OCI-LY7 (cell line): Measurements from ENCODE around the gene CLCN2. TPM values are rescaled to one million over a fixed set of nuclear protein-coding genes. Genes with fewer than 3 reads are reported as not detected.

ENCODE experiments used
- BruUV-seq: library from RNA; stranded (reverse); fragments of 400-500 nt; replicated peaks from 2 replicates; lab custom pipeline; 2021; lab: Mats Ljungman, UMichigan
- CTCF ChIA-PET: fragments of 300-600 bp; sonication (Branson Sonifier 250); formaldehyde crosslinking; loops from one replicate; lab custom pipeline; 2022; ENCODE audit warnings: antibody characterized with exemption; ENCODE audit not compliant: unreplicated experiment; lab: Charles Lee
- POLR2A ChIA-PET: fragments of 300-600 bp; sonication (Branson Sonifier 250); formaldehyde crosslinking; loops from one replicate; lab custom pipeline; 2022; ENCODE audit warnings: antibody characterized with exemption; lab: Charles Lee
- DNase-seq: peaks from one replicate; pipeline ENCODE4 v3.0.0-alpha.2; 2015; ENCODE audit warnings: low spot score
- H2AFZ ChIP-seq: fragments of 200-600 bp; sonication (generic), shearing (Covaris generic); 2 replicates; pipeline ENCODE4 v1.6.1; 2014; ENCODE audit warnings: mild to moderate bottlenecking, antibody characterized with exemption, low read length, moderate library complexity
- H3K27ac ChIP-seq: fragments of 200-600 bp; sonication (generic); 2 replicates; pipeline ENCODE4 v1.5.1; 2014; ENCODE audit warnings: mixed run types, low read depth, mild to moderate bottlenecking, moderate library complexity, low read length, inconsistent platforms; ENCODE audit not compliant: poor library complexity, severe bottlenecking
- H3K36me3 ChIP-seq: fragments of 200-600 bp; sonication (generic); 2 replicates; pipeline ENCODE4 v1.6.1; 2014; ENCODE audit warnings: mild to moderate bottlenecking, antibody characterized with exemption, low read length, moderate library complexity, mixed read lengths; ENCODE audit not compliant: insufficient read depth
- H3K4me1 ChIP-seq: fragments of 200-600 bp; sonication (generic); 2 replicates; pipeline ENCODE4 v1.5.1; 2014; ENCODE audit warnings: mild to moderate bottlenecking, low read length; ENCODE audit not compliant: insufficient read depth, poor library complexity, severe bottlenecking
- H3K4me2 ChIP-seq: fragments of 200-600 bp; sonication (generic); 2 replicates; pipeline ENCODE4 v1.6.1; 2014; ENCODE audit warnings: mild to moderate bottlenecking, low read length
- H3K4me3 ChIP-seq: fragments of 200-600 bp; sonication (generic); 2 replicates; pipeline ENCODE4 v1.5.1; 2014; ENCODE audit warnings: mild to moderate bottlenecking, low read depth, low read length; ENCODE audit not compliant: poor library complexity, severe bottlenecking
- H3K79me2 ChIP-seq: fragments of 200-600 bp; sonication (generic); 2 replicates; pipeline ENCODE4 v1.6.1; 2016; ENCODE audit warnings: low read depth, mild to moderate bottlenecking, low read length, moderate library complexity, mixed read lengths; ENCODE audit not compliant: insufficient read depth
- H3K9me2 ChIP-seq: fragments of 200-600 bp; sonication (generic); 2 replicates; pipeline ENCODE4 v1.6.1; 2016; ENCODE audit warnings: mild to moderate bottlenecking, low read length, mixed read lengths; ENCODE audit not compliant: insufficient read depth
- H3K9me3 ChIP-seq: fragments of 200-600 bp; sonication (generic); 2 replicates; pipeline ENCODE4 v1.6.1; 2014; ENCODE audit warnings: mild to moderate bottlenecking, mixed run types, low read length, mixed read lengths
- H4K20me1 ChIP-seq: fragments of 200-600 bp; sonication (generic); 2 replicates; pipeline ENCODE4 v1.6.1; 2014; ENCODE audit warnings: mild to moderate bottlenecking, antibody characterized with exemption, low read length, moderate library complexity, mixed read lengths; ENCODE audit not compliant: insufficient read depth
- EZH2phosphoT487 ChIP-seq: fragments of 200-600 bp; sonication (generic); IDR thresholded peaks from 2 replicates; pipeline ENCODE4 v1.6.1; 2018; ENCODE audit warnings: low read depth, borderline replicate concordance, mild to moderate bottlenecking, mixed run types, antibody characterized with exemption, low read length, moderate library complexity, mixed read lengths
- intact Hi-C: fragments of 100-400 bp; cut with micrococcal nuclease; formaldehyde crosslinking; loops from one replicate; pipeline ENCODE4 v1.10.0; 2022; ENCODE audit not compliant: unreplicated experiment
- total RNA-seq, 2 experiments: library from RNA; depleted of rRNA in 1 of 2; stranded (reverse); fragments of >200 nt in 1 of 2; shearing (Covaris generic) in 1 of 2; gene quantifications; 2 replicates each; pipeline ENCODE4 v1.2.3, GENCODE V29; 2014 to 2022
- TF ChIP-seq, protein P1 (sequence below): fragments of 200-600 bp; sonication (generic); conservative IDR thresholded peaks from 2 replicates; pipeline ENCODE4 v1.5.1; 2014; ENCODE audit warnings: mild to moderate bottlenecking, antibody characterized with exemption, low read length, moderate library complexity, mixed read lengths

CLCN2 gene
- total RNA-seq, 2 experiments from 2014 or later = 4.2 to 15.0 TPM

DNA sequence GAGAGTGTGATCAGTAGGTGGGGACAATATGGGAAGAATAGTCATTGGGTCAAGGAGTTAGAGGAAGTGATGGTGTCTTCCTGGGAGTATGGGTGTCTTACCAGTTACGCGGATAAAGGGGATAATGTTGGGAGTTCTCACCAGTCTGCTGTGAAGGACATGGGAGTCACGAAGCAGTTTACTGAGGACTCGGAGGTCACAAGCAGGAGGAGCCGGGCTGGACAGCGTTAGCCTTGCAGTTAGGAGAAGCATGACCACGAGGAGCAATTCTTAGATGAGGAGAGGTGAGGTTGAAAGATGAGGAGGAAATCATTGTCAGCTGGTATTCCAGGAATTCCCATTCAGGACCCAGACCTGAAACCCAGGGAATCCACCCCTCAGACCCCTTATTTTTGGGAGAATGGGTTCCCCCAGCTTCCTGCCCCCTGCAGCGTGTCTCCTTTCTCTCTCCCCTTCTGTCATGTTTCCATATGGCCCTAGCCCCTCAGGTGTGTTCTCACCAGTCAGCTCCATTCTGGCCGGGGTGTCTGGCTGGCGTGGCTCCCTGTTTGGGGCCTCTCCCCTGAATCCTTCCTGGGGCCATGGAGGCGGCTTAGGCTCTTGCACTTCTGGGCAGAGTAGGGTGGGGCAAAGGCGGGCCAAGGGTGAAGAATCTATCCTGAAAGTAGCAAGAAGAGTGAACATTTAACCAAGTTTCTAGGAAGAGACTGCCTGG is 14.5 kb upstream of the CLCN2 start:
- Histone ChIP-seq H4K20me1 (no peaks in the 10 kb centered on the region), H3K4me1 (peaks cover 15% of the 10 kb centered on the region), H3K9me2 (no peaks in the 10 kb centered on the region), H3K36me3 (no peaks in the 10 kb centered on the region), H3K9me3 (no peaks in the 10 kb centered on the region), H3K4me3 (no peak overlapping the region), H3K4me2 (no peak overlapping the region), H3K79me2 (no peaks in the 10 kb centered on the region), H2AFZ (no peak overlapping the region), H3K27ac (no peak overlapping the region)
- ChIA-PET POLR2A (interaction anchor here (0.6 kb wide), 1 partner anchor 792 kb away, joined by 3 read pairs; no protein-coding TSS in a partner anchor), CTCF (no interaction called here)
- no peak for DNase-seq
- intact Hi-C loops = no loop called here
- no peak for TF ChIP-seq EZH2phosphoT487
- TF ChIP-seq, protein P1, sequence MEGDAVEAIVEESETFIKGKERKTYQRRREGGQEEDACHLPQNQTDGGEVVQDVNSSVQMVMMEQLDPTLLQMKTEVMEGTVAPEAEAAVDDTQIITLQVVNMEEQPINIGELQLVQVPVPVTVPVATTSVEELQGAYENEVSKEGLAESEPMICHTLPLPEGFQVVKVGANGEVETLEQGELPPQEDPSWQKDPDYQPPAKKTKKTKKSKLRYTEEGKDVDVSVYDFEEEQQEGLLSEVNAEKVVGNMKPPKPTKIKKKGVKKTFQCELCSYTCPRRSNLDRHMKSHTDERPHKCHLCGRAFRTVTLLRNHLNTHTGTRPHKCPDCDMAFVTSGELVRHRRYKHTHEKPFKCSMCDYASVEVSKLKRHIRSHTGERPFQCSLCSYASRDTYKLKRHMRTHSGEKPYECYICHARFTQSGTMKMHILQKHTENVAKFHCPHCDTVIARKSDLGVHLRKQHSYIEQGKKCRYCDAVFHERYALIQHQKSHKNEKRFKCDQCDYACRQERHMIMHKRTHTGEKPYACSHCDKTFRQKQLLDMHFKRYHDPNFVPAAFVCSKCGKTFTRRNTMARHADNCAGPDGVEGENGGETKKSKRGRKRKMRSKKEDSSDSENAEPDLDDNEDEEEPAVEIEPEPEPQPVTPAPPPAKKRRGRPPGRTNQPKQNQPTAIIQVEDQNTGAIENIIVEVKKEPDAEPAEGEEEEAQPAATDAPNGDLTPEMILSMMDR = no peak
- BruUV-seq = no TSS peak

DNA sequence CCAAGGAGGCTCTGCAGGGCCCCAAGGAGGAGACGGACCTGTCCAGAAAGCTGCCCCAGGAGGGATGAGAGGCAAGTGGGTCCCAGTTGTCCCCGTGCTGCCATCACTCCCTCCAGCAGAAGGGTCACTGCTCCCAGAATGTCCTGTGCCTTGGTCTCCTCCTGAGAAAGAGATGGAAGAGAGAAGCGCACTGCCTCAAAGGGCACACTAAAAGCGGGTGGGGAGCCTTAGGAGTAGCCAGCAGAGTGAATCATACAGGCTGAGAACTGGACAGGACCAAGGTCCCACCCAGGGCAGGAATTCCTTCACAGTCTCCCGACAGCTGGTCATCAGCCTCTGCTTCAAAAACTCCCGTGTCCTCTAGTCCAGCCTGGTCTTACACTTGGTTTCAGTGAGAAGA is 12.0 kb upstream of the CLCN2 start:
- TF ChIP-seq, protein P1 = no peak
- no peaks in the 10 kb centered on the region for H3K79me2 ChIP-seq
- no peak overlapping the region for H3K27ac ChIP-seq
- H3K9me2 ChIP-seq = no peaks in the 10 kb centered on the region
- ChIA-PET CTCF (no interaction called here), POLR2A (interaction anchor here (0.7 kb wide), 1 partner anchor 170 kb away, joined by 3 read pairs; no protein-coding TSS in a partner anchor)
- no peak for DNase-seq
- H2AFZ ChIP-seq = no peak overlapping the region
- H3K9me3 ChIP-seq = no peaks in the 10 kb centered on the region
- no peak overlapping the region for H3K4me2 ChIP-seq
- no TSS peak for BruUV-seq
- peaks cover 18% of the 10 kb centered on the region for H3K36me3 ChIP-seq
- H4K20me1 ChIP-seq = no peaks in the 10 kb centered on the region
- no peak overlapping the region for H3K4me3 ChIP-seq
- peaks cover 15% of the 10 kb centered on the region for H3K4me1 ChIP-seq
- intact Hi-C loops = no loop called here

DNA sequence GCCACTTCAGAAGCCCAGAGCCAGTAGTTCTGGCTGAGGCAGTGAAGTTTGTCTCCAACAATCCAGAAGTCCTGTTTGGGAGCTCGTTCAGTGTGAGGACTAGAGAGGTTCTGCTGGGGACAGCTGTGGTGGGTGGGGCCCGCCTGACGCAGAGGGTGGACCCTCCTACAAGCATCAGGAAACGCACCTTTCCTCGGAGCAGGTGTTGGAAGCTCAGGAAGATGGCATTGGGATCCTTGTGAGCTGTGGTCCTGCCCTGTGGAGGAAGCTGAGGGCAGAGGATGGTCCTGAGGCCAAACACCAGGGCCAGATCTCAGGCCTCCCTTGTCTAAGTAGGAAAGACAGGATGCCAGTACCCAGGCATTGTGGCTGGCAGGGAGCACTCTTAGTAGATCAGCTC is 11.5 kb upstream of the CLCN2 start:
- H3K79me2 ChIP-seq = no peaks in the 10 kb centered on the region
- H2AFZ ChIP-seq = no peak overlapping the region
- no peak overlapping the region for H3K4me3 ChIP-seq
- no peaks in the 10 kb centered on the region for H3K9me2 ChIP-seq
- CTCF ChIA-PET = interaction anchor here (2.0 kb wide), 1 partner anchor 141 kb away, joined by 9 read pairs; no protein-coding TSS in a partner anchor
- no peak overlapping the region for H3K27ac ChIP-seq
- no TSS peak for BruUV-seq
- H3K4me1 ChIP-seq = peaks cover 15% of the 10 kb centered on the region
- no peak for DNase-seq
- no peaks in the 10 kb centered on the region for H3K9me3 ChIP-seq
- H3K4me2 ChIP-seq = no peak overlapping the region
- H3K36me3 ChIP-seq = peaks cover 23% of the 10 kb centered on the region
- intact Hi-C loops = no loop called here
- POLR2A ChIA-PET = no interaction called here
- TF ChIP-seq, protein P1 = no peak
- H4K20me1 ChIP-seq = no peaks in the 10 kb centered on the region
